Activated CD8-positive, alpha-beta memory T cell treated with anti-CD3 and anti-CD28 coated beads, Interleukin-2, amount 10 ng/mL, durations not matched to agents 7 days and 5 days (primary cell): ENCODE measurements around the gene TIPARP. TPM values are rescaled to one million over a fixed set of nuclear protein-coding genes. Genes with fewer than 3 reads are reported as not detected.
"Not testable (repeated sequence)": the region's sequence is repeated elsewhere in the genome, so short reads cannot be mapped to it uniquely, and the experiment has no call there.

Source experiments
- ATAC-seq: fragments of 150-1000 bp; cut with Tn5 transposase; one replicate; pipeline ENCODE4 v1.10.0; 2021; ENCODE audit warnings: moderate library complexity
- CTCF ChIA-PET: fragments of 350-600 bp; sonication (Branson Sonifier 250); formaldehyde crosslinking; loops from one replicate; lab custom pipeline; 2021; ENCODE audit warnings: antibody characterized with exemption; lab: Charles Lee
- DNase-seq: peaks from one replicate; pipeline ENCODE4 v3.0.0-alpha.2; 2020
- H3K27ac Mint-ChIP-seq: one replicate; pipeline ENCODE4 v1.8.0; 2021; ENCODE audit warnings: mild to moderate bottlenecking, mixed read lengths
- H3K27me3 Mint-ChIP-seq: one replicate; pipeline ENCODE4 v1.8.0; 2021; ENCODE audit warnings: mixed read lengths
- H3K36me3 Mint-ChIP-seq: one replicate; pipeline ENCODE4 v1.8.0; 2021; ENCODE audit warnings: mild to moderate bottlenecking, mixed read lengths
- H3K4me1 Mint-ChIP-seq: one replicate; pipeline ENCODE4 v1.8.0; 2021; ENCODE audit warnings: mixed read lengths
- H3K4me3 Mint-ChIP-seq: one replicate; pipeline ENCODE4 v1.8.0; 2021; ENCODE audit warnings: mild to moderate bottlenecking, moderate library complexity, mixed read lengths
- H3K9me3 Mint-ChIP-seq: one replicate; pipeline ENCODE4 v1.8.0; 2022; ENCODE audit warnings: low read depth, mixed read lengths
- total RNA-seq, 2 experiments: library from RNA; stranded (reverse); gene quantifications; one replicate each; pipeline ENCODE4 v1.2.3, GENCODE V29; 2021

TIPARP gene
- total RNA-seq, 2 experiments from 2014 or later = 31.6 to 42.8 TPM

GRCh38 chr3:156687023-156687422, 12.6 kb downstream of the TIPARP start:
- Mint-ChIP-seq H3K27ac (peak overlapping the region; percentile 28), H3K27me3 (no peaks in the 10 kb centered on the region), H3K9me3 (no peaks in the 10 kb centered on the region), H3K36me3 (peaks cover 50% of the 10 kb centered on the region), H3K4me3 (peak overlapping the region; percentile 12), H3K4me1 (peaks cover 83% of the 10 kb centered on the region)
- CTCF ChIA-PET = interaction anchor here (1.8 to 2.7 kb wide), 3 partner anchors 13 to 450 kb away, joined by 4 to 10 read pairs (median 10); partner anchors contain the start of gene TIPARP
- ATAC-seq = peak; percentile 62
- no peak for DNase-seq

- Mint-ChIP-seq H3K9me3 (no peaks in the 10 kb centered on the region), H3K4me1 (peaks cover 77% of the 10 kb centered on the region), H3K4me3 (no peak overlapping the region), H3K27me3 (no peaks in the 10 kb centered on the region), H3K36me3 (peaks cover 53% of the 10 kb centered on the region), H3K27ac (no peak overlapping the region)
- no peak for DNase-seq
- CTCF ChIA-PET = interaction anchor here (2.2 to 2.6 kb wide), 2 partner anchors 15 to 448 kb away, joined by 8 to 10 read pairs; partner anchors contain the start of gene TIPARP
- ATAC-seq = no peak
Measured at GRCh38 chr3:156688632-156689452, 14.5 kb downstream of the TIPARP start.

DNA sequence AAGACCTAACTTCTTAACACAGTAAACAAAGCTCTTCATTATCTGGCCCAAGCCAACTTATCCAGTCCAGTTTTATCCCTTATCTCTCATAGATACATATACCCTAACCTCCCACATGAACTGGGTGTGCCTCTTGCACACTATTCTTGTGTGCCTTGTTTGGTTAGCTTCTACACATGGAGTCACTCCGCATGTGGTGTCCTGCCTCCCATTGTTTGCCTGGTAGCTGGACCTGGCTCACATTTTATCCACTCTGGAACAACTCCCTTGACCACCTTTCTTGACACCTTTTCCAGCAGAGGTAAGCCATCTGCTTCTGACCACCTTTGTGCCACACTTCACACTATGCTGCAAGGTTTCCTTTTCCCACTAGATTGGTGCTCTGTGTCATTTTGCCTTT, 15.2 kb downstream of the TIPARP start:
- no peak for ATAC-seq
- DNase-seq = no peak
- Mint-ChIP-seq H3K4me3 (no peak overlapping the region), H3K27ac (peak overlapping the region; percentile 61), H3K9me3 (no peaks in the 10 kb centered on the region), H3K4me1 (peaks cover 70% of the 10 kb centered on the region), H3K36me3 (peaks cover 60% of the 10 kb centered on the region), H3K27me3 (no peaks in the 10 kb centered on the region)
- CTCF ChIA-PET = interaction anchor here (2.6 kb wide), 1 partner anchor 448 kb away, joined by 8 read pairs; no protein-coding TSS in a partner anchor

DNA sequence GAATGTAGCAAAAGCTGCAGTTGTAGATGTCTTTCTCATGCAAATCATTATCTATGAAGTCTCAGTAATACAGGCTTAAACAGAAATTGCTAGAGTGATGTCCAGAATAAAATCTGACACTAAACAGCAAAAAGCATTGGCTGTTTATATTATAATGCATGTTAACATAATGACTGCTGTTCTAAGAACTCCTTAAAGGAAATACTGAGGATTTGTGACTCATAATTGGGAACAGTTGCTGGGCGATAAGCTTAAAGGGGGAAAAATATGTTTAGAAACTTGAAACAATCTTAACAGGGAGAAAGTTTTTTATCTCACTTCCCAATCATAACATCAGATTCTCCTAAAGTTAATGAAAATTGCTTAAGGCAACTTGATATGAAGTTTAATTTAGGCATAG, 17.5 kb downstream of the TIPARP start:
- no peak for DNase-seq
- CTCF ChIA-PET = no interaction called here
- no peak overlapping the region for H3K4me3 Mint-ChIP-seq
- no peaks in the 10 kb centered on the region for H3K9me3 Mint-ChIP-seq
- no peaks in the 10 kb centered on the region for H3K27me3 Mint-ChIP-seq
- peaks cover 68% of the 10 kb centered on the region for H3K36me3 Mint-ChIP-seq
- ATAC-seq = no peak
- H3K4me1 Mint-ChIP-seq = peaks cover 52% of the 10 kb centered on the region
- H3K27ac Mint-ChIP-seq = no peak overlapping the region

DNA sequence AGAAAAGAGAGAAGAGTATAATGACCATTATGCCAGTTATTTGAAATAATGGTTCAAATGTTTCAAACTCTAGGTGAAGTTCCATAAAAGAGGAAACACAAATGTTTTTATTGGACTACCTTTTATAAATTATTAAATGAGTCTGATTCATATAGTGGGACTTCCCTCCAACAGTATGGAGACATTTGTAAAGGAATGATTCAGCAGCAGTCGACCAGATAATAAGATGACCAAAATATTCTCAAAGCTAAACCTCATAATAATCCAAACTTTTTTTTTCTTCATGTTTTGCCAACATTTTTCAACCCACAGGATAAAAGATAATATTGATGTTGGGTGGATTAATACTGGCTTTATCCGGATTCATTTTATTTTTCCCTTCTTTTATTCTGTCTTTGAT, 18.8 kb downstream of the TIPARP start:
- H3K27ac Mint-ChIP-seq = no peak overlapping the region
- CTCF ChIA-PET = no interaction called here
- peaks cover 68% of the 10 kb centered on the region for H3K36me3 Mint-ChIP-seq
- DNase-seq (no peak), ATAC-seq (no peak)
- H3K4me1 Mint-ChIP-seq = peaks cover 44% of the 10 kb centered on the region
- no peak overlapping the region for H3K4me3 Mint-ChIP-seq
- H3K9me3 Mint-ChIP-seq = no peaks in the 10 kb centered on the region
- no peaks in the 10 kb centered on the region for H3K27me3 Mint-ChIP-seq

DNA sequence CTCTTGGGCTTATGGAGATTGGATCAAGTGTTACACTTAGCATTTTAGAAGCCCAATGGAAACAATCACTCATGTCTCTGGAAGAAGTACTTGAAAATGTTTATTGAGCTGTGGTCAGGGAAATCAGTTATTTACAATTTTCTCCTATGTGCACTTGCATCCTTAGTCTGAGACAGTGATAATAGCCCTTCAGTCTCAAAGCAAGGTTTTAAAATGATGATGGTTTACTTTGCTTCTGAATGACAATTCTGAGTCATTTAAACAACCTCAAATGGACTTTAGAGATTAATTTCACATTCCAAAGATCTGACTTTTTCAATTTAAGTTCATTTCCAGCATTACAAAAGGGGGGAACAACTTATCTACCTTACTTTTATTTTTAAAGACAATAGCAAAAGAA, 20.1 kb downstream of the TIPARP start:
- Mint-ChIP-seq H3K4me3 (no peak overlapping the region), H3K27ac (no peak overlapping the region), H3K27me3 (no peaks in the 10 kb centered on the region), H3K36me3 (peaks cover 69% of the 10 kb centered on the region), H3K9me3 (no peaks in the 10 kb centered on the region), H3K4me1 (peaks cover 32% of the 10 kb centered on the region)
- no peak for DNase-seq
- CTCF ChIA-PET = no interaction called here
- no peak for ATAC-seq

DNA sequence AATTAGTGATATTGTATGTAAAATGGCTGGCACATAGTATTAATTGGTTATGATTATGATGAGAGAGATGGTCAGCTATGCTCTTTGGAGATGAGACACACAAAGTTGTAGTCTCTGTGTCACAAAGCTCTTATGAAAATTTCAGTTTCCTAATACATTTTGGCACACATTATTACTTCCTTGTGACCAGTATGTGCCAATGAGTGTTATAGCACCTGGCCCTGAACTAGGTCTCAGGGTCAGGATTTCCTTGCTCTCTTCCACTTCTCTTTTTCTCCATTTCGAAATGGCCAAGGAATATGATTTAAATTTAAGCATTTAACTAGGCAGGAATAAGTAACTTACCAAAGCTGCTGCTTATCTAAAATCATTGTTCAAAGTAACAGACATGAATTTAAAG, 28.0 kb downstream of the TIPARP start:
- no peaks in the 10 kb centered on the region for H3K9me3 Mint-ChIP-seq
- CTCF ChIA-PET = no interaction called here
- H3K27me3 Mint-ChIP-seq = no peaks in the 10 kb centered on the region
- DNase-seq = no peak
- H3K36me3 Mint-ChIP-seq = peaks cover 69% of the 10 kb centered on the region
- peaks cover 39% of the 10 kb centered on the region for H3K4me1 Mint-ChIP-seq
- no peak overlapping the region for H3K27ac Mint-ChIP-seq
- ATAC-seq = no peak
- H3K4me3 Mint-ChIP-seq = no peak overlapping the region

DNA sequence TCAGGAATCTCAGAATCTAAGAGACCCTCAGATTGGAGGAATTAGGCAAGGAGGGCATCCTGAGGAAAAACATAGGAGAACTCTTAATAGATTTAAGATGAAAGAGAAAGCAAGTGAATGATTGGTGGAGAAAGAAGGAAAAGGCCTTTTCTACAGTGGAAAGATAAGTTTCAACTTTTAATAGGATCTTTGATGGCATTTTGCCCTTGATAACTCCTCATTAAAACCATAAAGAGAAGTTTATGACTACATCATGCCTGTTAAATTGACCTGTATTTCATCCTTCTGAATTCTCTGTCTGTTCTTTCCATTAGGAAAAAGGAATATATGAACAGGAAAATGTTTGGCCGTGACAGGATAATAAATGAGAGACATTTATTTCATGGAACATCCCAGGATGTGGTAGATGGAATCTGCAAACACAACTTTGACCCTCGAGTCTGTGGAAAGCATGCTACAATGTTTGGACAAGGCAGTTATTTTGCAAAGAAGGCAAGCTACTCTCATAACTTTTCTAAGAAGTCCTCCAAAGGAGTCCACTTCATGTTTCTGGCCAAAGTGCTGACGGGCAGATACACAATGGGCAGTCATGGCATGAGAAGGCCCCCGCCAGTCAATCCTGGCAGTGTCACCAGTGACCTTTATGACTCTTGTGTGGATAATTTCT, 30.1 kb downstream of the TIPARP start:
- Mint-ChIP-seq H3K27me3 (no peaks in the 10 kb centered on the region), H3K36me3 (peaks cover 65% of the 10 kb centered on the region), H3K9me3 (no peaks in the 10 kb centered on the region), H3K4me3 (no peak overlapping the region), H3K27ac (no peak overlapping the region), H3K4me1 (peaks cover 37% of the 10 kb centered on the region)
- DNase-seq (no peak), ATAC-seq (no peak)
- CTCF ChIA-PET = no interaction called here

DNA sequence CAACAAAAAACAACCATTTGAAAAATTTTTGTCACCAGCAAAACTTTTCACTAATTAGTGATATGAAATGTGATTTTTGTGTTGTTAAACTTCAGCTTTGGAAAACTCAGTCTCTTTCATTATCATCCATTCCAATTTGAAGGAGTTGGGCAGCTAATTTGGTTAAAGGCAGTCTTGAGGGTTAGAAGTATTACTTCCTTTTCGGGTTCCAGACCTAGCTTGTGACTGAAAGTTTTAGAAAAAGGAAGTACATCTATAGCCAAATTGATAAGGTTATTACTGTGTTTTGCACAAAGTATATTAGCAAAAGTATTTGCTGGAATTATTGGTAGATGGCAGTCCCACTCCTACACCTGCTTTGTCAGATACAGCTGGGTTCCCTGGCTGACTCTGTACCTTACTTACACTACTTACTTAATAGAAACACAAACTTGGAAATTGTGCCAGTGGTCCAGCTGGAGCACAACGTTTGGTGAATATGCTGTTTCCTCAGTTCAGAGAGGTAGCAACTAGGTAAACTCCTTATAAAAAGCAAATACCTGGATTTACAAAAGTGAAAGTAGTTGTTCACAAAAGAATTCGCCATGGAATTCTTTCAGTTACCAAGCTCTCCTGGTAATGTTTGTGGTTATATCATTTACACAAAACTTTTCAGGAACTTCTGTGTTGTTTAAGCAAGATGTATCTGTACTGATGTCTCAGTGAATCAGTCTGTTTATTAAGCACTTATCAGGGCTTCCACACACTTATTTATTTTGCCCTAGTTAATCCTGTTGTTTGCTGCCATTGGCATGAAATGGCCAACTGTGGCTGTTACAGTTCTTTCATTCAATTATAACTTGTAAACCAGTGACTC, 31.6 kb downstream of the TIPARP start:
- H3K27ac Mint-ChIP-seq = peak overlapping the region; percentile 3
- ATAC-seq (no peak), DNase-seq (no peak)
- peaks cover 37% of the 10 kb centered on the region for H3K4me1 Mint-ChIP-seq
- CTCF ChIA-PET = interaction anchor here (1.2 kb wide), 1 partner anchor 23 kb away, joined by 3 read pairs; no protein-coding TSS in a partner anchor
- no peaks in the 10 kb centered on the region for H3K27me3 Mint-ChIP-seq
- peaks cover 67% of the 10 kb centered on the region for H3K36me3 Mint-ChIP-seq
- no peak overlapping the region for H3K4me3 Mint-ChIP-seq
- H3K9me3 Mint-ChIP-seq = peaks cover 3% of the 10 kb centered on the region

GRCh38 chr3:156707588-156707987, 33.2 kb downstream of the TIPARP start:
- no peak for ATAC-seq
- CTCF ChIA-PET = no interaction called here
- Mint-ChIP-seq H3K9me3 (peaks cover 3% of the 10 kb centered on the region), H3K27me3 (no peaks in the 10 kb centered on the region), H3K36me3 (peaks cover 57% of the 10 kb centered on the region), H3K27ac (no peak overlapping the region), H3K4me1 (peaks cover 26% of the 10 kb centered on the region), H3K4me3 (no peak overlapping the region)
- no peak for DNase-seq

- peaks cover 16% of the 10 kb centered on the region for H3K4me1 Mint-ChIP-seq
- CTCF ChIA-PET = interaction anchor here (0.7 kb wide), 1 partner anchor 53 kb away, joined by 3 read pairs; no protein-coding TSS in a partner anchor
- H3K4me3 Mint-ChIP-seq = no peak overlapping the region
- H3K27ac Mint-ChIP-seq = no peak overlapping the region
- H3K36me3 Mint-ChIP-seq = peaks cover 50% of the 10 kb centered on the region
- peaks cover 3% of the 10 kb centered on the region for H3K9me3 Mint-ChIP-seq
- DNase-seq (no peak), ATAC-seq (no peak)
- H3K27me3 Mint-ChIP-seq = no peaks in the 10 kb centered on the region
Measured at GRCh38 chr3:156710429-156710828, 36.0 kb downstream of the TIPARP start.

- Mint-ChIP-seq H3K4me3 (no peak overlapping the region), H3K36me3 (peaks cover 51% of the 10 kb centered on the region), H3K9me3 (peaks cover 3% of the 10 kb centered on the region), H3K27ac (no peak overlapping the region), H3K27me3 (no peaks in the 10 kb centered on the region), H3K4me1 (peaks cover 10% of the 10 kb centered on the region)
- CTCF ChIA-PET = interaction anchor here (0.7 kb wide), 1 partner anchor 52 kb away, joined by 3 read pairs; no protein-coding TSS in a partner anchor
- no peak for DNase-seq
- ATAC-seq = no peak
Measured at GRCh38 chr3:156711113-156711512, 36.7 kb downstream of the TIPARP start.

DNA sequence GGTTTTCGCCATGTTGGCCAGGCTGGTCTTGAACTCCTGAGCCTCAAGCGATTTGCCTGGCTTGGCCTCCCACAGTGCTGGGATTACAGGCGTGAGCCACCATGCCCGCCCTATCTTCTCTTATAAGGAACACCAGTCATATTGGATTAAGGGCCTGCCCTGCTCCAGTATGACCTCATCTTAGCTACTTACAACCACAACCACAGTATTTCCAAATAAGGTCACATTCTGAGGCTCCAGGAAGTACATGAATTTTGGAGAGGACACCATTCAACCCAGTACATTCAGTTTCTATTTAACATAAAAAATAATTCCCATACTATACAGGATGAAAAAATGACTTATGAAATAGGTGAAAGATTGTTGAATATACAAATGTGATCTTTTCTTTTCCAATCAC, 37.6 kb downstream of the TIPARP start:
- H3K9me3 Mint-ChIP-seq, H3K4me3 Mint-ChIP-seq, H3K27ac Mint-ChIP-seq, DNase-seq, CTCF ChIA-PET, H3K4me1 Mint-ChIP-seq, H3K27me3 Mint-ChIP-seq: not testable (repeated sequence)
- ATAC-seq = peak; percentile 99
- peaks cover 49% of the 10 kb centered on the region for H3K36me3 Mint-ChIP-seq
